Body of pancreas (tissue), 4 donors: ENCODE data around the gene LRRC8A.

ENCODE experiments used
- CTCF ChIP-seq, 7 experiments: fragments of 450-650 bp in 4 of 7; fragments of 200-600 bp in 3 of 7; sonication (generic) in 3 of 7; IDR thresholded peaks; one replicate each; pipeline ENCODE4 v1.5.1; 2016 to 2019; ENCODE audit warnings: antibody characterized with exemption in 7 of 7
- POLR2A ChIP-seq, 3 donors: fragments of 450-650 bp; IDR thresholded peaks; one replicate each; pipeline ENCODE4 v1.6.1; 2016; ENCODE audit warnings: antibody characterized with exemption in 3 of 3, mild to moderate bottlenecking in 2 of 3

GRCh38 chr9:128921881-128922763 lies 40.2 kb downstream of the LRRC8A start:
- TF ChIP-seq POLR2A (IDR thresholded peaks at IDR 0.05), result peak; percentile 18 to 58 (median 57)
- TF ChIP-seq CTCF (IDR thresholded peaks at IDR 0.05), result peak in 4 of 7 experiments; percentile 7 to 23 (median 14)
